Measurements from ENCODE around the gene FNBP1L.
"Not testable (repeated sequence)": the region's sequence is repeated elsewhere in the genome, so short reads cannot be mapped to it uniquely, and the experiment has no call there.

FNBP1L gene

DNA sequence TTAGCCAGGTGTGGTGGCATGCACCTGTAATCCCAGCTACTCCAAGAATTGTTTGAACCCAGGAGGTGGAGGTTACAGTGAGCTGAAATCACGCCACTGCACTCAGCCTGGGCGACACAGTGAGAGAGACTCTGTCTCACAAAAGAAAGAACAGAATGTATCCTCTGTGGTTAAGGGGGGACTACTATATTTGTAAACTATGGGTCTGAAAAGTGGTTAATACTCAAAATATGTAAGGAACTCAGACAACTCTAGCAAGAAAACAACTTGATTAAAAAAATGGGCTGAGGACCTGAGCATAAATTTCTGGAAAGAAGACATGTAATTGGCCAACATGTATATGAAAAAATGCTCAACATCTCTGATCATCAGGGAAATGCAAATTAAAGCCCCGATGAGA, 11.2 kb downstream of the FNBP1L start:
- H3K27me3 ChIP-seq (ENCODE audit: control insufficient read depth in 1 of 2, insufficient read depth in 2 of 2, low read length in 2 of 2) = no peaks in the 10 kb centered on the region
- H3K4me1 ChIP-seq (ENCODE audit: control insufficient read depth in 1 of 2, insufficient read depth in 2 of 2, low read length in 2 of 2) = no peaks in the 10 kb centered on the region
- peaks cover 0 to 4% of the 10 kb centered on the region in 2 donors for H3K36me3 ChIP-seq (ENCODE audit: control insufficient read depth in 1 of 2, insufficient read depth in 2 of 2, low read length in 2 of 2)
- H3K9me3 ChIP-seq (ENCODE audit: control insufficient read depth in 1 of 2, low read length in 2 of 2) = no peaks in the 10 kb centered on the region
- no peak overlapping the region for H3K27ac ChIP-seq (ENCODE audit: low read depth, low read length)
- H3K9ac ChIP-seq (ENCODE audit: low read depth in 1 of 2, low read length in 2 of 2) = no peak overlapping the region
- no peak overlapping the region for H3K4me3 ChIP-seq (ENCODE audit: low read depth in 1 of 2, low read length in 2 of 2)

GRCh38 chr1:93461236-93461635, 13.3 kb downstream of the FNBP1L start:
- no peaks in the 10 kb centered on the region for H3K9me3 ChIP-seq (ENCODE audit: control insufficient read depth in 1 of 2, low read length in 2 of 2)
- H3K9ac ChIP-seq (ENCODE audit: low read depth in 1 of 2, low read length in 2 of 2) = no peak overlapping the region
- no peaks in the 10 kb centered on the region for H3K27me3 ChIP-seq (ENCODE audit: control insufficient read depth in 1 of 2, insufficient read depth in 2 of 2, low read length in 2 of 2)
- H3K4me3 ChIP-seq (ENCODE audit: low read depth in 1 of 2, low read length in 2 of 2) = no peak overlapping the region
- H3K27ac ChIP-seq (ENCODE audit: low read depth, low read length) = no peak overlapping the region
- H3K4me1 ChIP-seq (ENCODE audit: control insufficient read depth in 1 of 2, insufficient read depth in 2 of 2, low read length in 2 of 2) = no peaks in the 10 kb centered on the region
- H3K36me3 ChIP-seq (ENCODE audit: control insufficient read depth in 1 of 2, insufficient read depth in 2 of 2, low read length in 2 of 2) = peaks cover 0 to 4% of the 10 kb centered on the region in 2 donors

DNA sequence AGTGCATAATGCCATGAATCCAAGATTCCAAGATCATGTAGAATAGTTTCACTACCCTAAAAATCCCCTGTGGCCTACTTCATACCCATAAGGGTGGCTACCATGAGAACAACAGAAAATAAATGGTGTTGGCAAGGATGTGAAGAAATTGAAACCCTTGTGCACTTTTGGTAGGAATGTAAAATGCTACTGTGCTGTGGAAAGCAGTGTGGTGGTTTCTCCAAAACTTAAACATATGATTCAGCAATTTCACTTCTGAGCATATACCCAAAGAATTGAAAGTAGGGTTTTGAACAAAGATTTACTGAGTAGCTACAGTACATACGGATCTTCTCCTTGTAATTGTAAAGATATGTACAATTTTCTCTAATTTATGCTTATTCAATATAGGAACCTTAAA, 16.0 kb downstream of the FNBP1L start:
- no peak overlapping the region for H3K9ac ChIP-seq (ENCODE audit: low read depth in 1 of 2, low read length in 2 of 2)
- H3K9me3 ChIP-seq (ENCODE audit: control insufficient read depth in 1 of 2, low read length in 2 of 2) = no peaks in the 10 kb centered on the region
- H3K4me1 ChIP-seq (ENCODE audit: control insufficient read depth in 1 of 2, insufficient read depth in 2 of 2, low read length in 2 of 2) = no peaks in the 10 kb centered on the region
- H3K36me3 ChIP-seq (ENCODE audit: control insufficient read depth in 1 of 2, insufficient read depth in 2 of 2, low read length in 2 of 2) = peaks cover 0 to 1% of the 10 kb centered on the region in 2 donors
- H3K27ac ChIP-seq (ENCODE audit: low read depth, low read length) = no peak overlapping the region
- no peaks in the 10 kb centered on the region for H3K27me3 ChIP-seq (ENCODE audit: control insufficient read depth in 1 of 2, insufficient read depth in 2 of 2, low read length in 2 of 2)
- H3K4me3 ChIP-seq (ENCODE audit: low read depth in 1 of 2, low read length in 2 of 2) = no peak overlapping the region

- H3K27me3 ChIP-seq (ENCODE audit: control insufficient read depth in 1 of 2, insufficient read depth in 2 of 2, low read length in 2 of 2); H3K36me3 ChIP-seq (ENCODE audit: control insufficient read depth in 1 of 2, insufficient read depth in 2 of 2, low read length in 2 of 2); H3K9ac ChIP-seq (ENCODE audit: low read depth in 1 of 2, low read length in 2 of 2): not testable (repeated sequence)
Measured at GRCh38 chr1:93465371-93466082, 17.6 kb downstream of the FNBP1L start.

GRCh38 chr1:93467606-93468005, 19.7 kb downstream of the FNBP1L start:
- H3K4me1 ChIP-seq (ENCODE audit: control insufficient read depth in 1 of 2, insufficient read depth in 2 of 2, low read length in 2 of 2) = no peaks in the 10 kb centered on the region

More at GRCh38 chr1:93465371-93466082, 17.6 kb downstream of the FNBP1L start:
- H3K4me3 ChIP-seq (ENCODE audit: low read depth in 1 of 2, low read length in 2 of 2); H3K27ac ChIP-seq (ENCODE audit: low read depth, low read length); H3K4me1 ChIP-seq (ENCODE audit: control insufficient read depth in 1 of 2, insufficient read depth in 2 of 2, low read length in 2 of 2); H3K9me3 ChIP-seq (ENCODE audit: control insufficient read depth in 1 of 2, low read length in 2 of 2): not testable (repeated sequence)

GRCh38 chr1:93468662-93469061, 20.7 kb downstream of the FNBP1L start:
- Histone ChIP-seq H3K36me3 (ENCODE audit: control insufficient read depth in 1 of 2, insufficient read depth in 2 of 2, low read length in 2 of 2) (no peaks in the 10 kb centered on the region), H3K4me1 (ENCODE audit: control insufficient read depth in 1 of 2, insufficient read depth in 2 of 2, low read length in 2 of 2) (no peaks in the 10 kb centered on the region), H3K27ac (ENCODE audit: low read depth, low read length) (no peak overlapping the region), H3K9me3 (ENCODE audit: control insufficient read depth in 1 of 2, low read length in 2 of 2) (no peaks in the 10 kb centered on the region), H3K4me3 (ENCODE audit: low read depth in 1 of 2, low read length in 2 of 2) (no peak overlapping the region), H3K27me3 (ENCODE audit: control insufficient read depth in 1 of 2, insufficient read depth in 2 of 2, low read length in 2 of 2) (no peaks in the 10 kb centered on the region), H3K9ac (ENCODE audit: low read depth in 1 of 2, low read length in 2 of 2) (no peak overlapping the region)

More at GRCh38 chr1:93467606-93468005, 19.7 kb downstream of the FNBP1L start:
- no peaks in the 10 kb centered on the region for H3K27me3 ChIP-seq (ENCODE audit: control insufficient read depth in 1 of 2, insufficient read depth in 2 of 2, low read length in 2 of 2)
- H3K9me3 ChIP-seq (ENCODE audit: control insufficient read depth in 1 of 2, low read length in 2 of 2) = no peaks in the 10 kb centered on the region
- no peak overlapping the region for H3K9ac ChIP-seq (ENCODE audit: low read depth in 1 of 2, low read length in 2 of 2)
- no peak overlapping the region for H3K4me3 ChIP-seq (ENCODE audit: low read depth in 1 of 2, low read length in 2 of 2)
- H3K36me3 ChIP-seq (ENCODE audit: control insufficient read depth in 1 of 2, insufficient read depth in 2 of 2, low read length in 2 of 2) = no peaks in the 10 kb centered on the region
- H3K27ac ChIP-seq (ENCODE audit: low read depth, low read length) = no peak overlapping the region

DNA sequence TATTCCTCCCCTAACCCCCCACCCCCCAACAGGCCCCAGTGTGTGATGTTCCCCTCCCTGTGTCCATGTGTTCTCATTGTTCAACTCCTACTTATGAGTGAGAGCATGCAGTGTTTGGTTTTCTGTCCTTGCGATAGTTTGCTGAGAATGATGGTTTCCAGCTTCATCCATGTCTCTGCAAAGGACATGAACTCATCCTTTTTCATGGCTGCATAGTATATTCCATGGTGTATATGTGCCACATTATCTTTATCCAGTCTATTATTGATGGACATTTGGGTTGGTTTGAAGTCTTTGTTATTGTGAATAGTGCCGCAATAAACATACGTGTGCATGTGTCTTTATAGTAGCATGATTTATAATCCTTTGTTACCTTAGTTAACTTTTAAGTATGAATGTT, 21.3 kb downstream of the FNBP1L start:
- H3K9ac ChIP-seq (ENCODE audit: low read depth in 1 of 2, low read length in 2 of 2); H3K9me3 ChIP-seq (ENCODE audit: control insufficient read depth in 1 of 2, low read length in 2 of 2); H3K27ac ChIP-seq (ENCODE audit: low read depth, low read length); H3K4me3 ChIP-seq (ENCODE audit: low read depth in 1 of 2, low read length in 2 of 2); H3K4me1 ChIP-seq (ENCODE audit: control insufficient read depth in 1 of 2, insufficient read depth in 2 of 2, low read length in 2 of 2); H3K27me3 ChIP-seq (ENCODE audit: control insufficient read depth in 1 of 2, insufficient read depth in 2 of 2, low read length in 2 of 2); H3K36me3 ChIP-seq (ENCODE audit: control insufficient read depth in 1 of 2, insufficient read depth in 2 of 2, low read length in 2 of 2): not testable (repeated sequence)

- Histone ChIP-seq H3K4me3 (ENCODE audit: low read depth in 1 of 2, low read length in 2 of 2) (no peak overlapping the region), H3K27ac (ENCODE audit: low read depth, low read length) (no peak overlapping the region), H3K4me1 (ENCODE audit: control insufficient read depth in 1 of 2, insufficient read depth in 2 of 2, low read length in 2 of 2) (no peaks in the 10 kb centered on the region)
Measured at GRCh38 chr1:93471284-93471683, 23.4 kb downstream of the FNBP1L start.

DNA sequence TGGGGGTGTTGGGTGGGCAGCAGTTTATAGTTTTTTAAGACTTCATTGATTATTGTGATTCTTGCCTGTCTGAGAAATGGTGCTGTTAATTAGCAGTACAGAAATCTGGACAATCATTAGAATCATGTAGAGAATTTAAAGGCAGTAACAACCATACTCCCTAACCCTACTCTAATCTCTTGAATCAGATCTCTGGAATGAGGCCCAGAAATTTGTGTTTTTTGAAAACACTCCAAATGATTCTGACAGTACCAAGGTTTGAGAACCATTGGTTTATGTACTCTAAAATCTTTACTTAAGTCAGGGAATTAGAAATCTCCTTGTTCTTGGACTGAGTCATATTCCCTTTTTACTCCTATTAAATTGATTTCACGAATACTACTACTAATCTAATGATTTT, 24.0 kb downstream of the FNBP1L start:
- Histone ChIP-seq H3K27ac (ENCODE audit: low read depth, low read length) (no peak overlapping the region), H3K27me3 (ENCODE audit: control insufficient read depth in 1 of 2, insufficient read depth in 2 of 2, low read length in 2 of 2) (no peaks in the 10 kb centered on the region), H3K4me3 (ENCODE audit: low read depth in 1 of 2, low read length in 2 of 2) (no peak overlapping the region)

More at GRCh38 chr1:93471284-93471683, 23.4 kb downstream of the FNBP1L start:
- H3K9ac ChIP-seq (ENCODE audit: low read depth in 1 of 2, low read length in 2 of 2) = no peak overlapping the region
- H3K36me3 ChIP-seq (ENCODE audit: control insufficient read depth in 1 of 2, insufficient read depth in 2 of 2, low read length in 2 of 2) = no peaks in the 10 kb centered on the region
- no peaks in the 10 kb centered on the region for H3K9me3 ChIP-seq (ENCODE audit: control insufficient read depth in 1 of 2, low read length in 2 of 2)
- no peaks in the 10 kb centered on the region for H3K27me3 ChIP-seq (ENCODE audit: control insufficient read depth in 1 of 2, insufficient read depth in 2 of 2, low read length in 2 of 2)

GRCh38 chr1:93474321-93474720, 26.4 kb downstream of the FNBP1L start:
- no peaks in the 10 kb centered on the region for H3K27me3 ChIP-seq (ENCODE audit: control insufficient read depth in 1 of 2, insufficient read depth in 2 of 2, low read length in 2 of 2)
- no peak overlapping the region for H3K9ac ChIP-seq (ENCODE audit: low read depth in 1 of 2, low read length in 2 of 2)
- H3K27ac ChIP-seq (ENCODE audit: low read depth, low read length) = no peak overlapping the region
- H3K4me3 ChIP-seq (ENCODE audit: low read depth in 1 of 2, low read length in 2 of 2) = no peak overlapping the region
- H3K36me3 ChIP-seq (ENCODE audit: control insufficient read depth in 1 of 2, insufficient read depth in 2 of 2, low read length in 2 of 2) = no peaks in the 10 kb centered on the region
- peaks cover 0 to 15% of the 10 kb centered on the region in 2 donors for H3K9me3 ChIP-seq (ENCODE audit: control insufficient read depth in 1 of 2, low read length in 2 of 2)
- no peaks in the 10 kb centered on the region for H3K4me1 ChIP-seq (ENCODE audit: control insufficient read depth in 1 of 2, insufficient read depth in 2 of 2, low read length in 2 of 2)

More for the DNA sequence above, 24.0 kb downstream of the FNBP1L start:
- no peaks in the 10 kb centered on the region for H3K4me1 ChIP-seq (ENCODE audit: control insufficient read depth in 1 of 2, insufficient read depth in 2 of 2, low read length in 2 of 2)
- H3K9ac ChIP-seq (ENCODE audit: low read depth in 1 of 2, low read length in 2 of 2) = no peak overlapping the region
- no peaks in the 10 kb centered on the region for H3K36me3 ChIP-seq (ENCODE audit: control insufficient read depth in 1 of 2, insufficient read depth in 2 of 2, low read length in 2 of 2)
- H3K9me3 ChIP-seq (ENCODE audit: control insufficient read depth in 1 of 2, low read length in 2 of 2) = no peaks in the 10 kb centered on the region

Measured in duodenal mucosa (tissue), 2 donors.